Uterus (tissue), 2 donors: ENCODE measurements around the gene ERCC1.

ENCODE experiments used
- POLR2A ChIP-seq, 2 donors: fragments of 450-650 bp; IDR thresholded peaks; one replicate each; pipeline ENCODE4 v1.6.1; 2016; ENCODE audit warnings: antibody characterized with exemption in 2 of 2, mild to moderate bottlenecking in 1 of 2, moderate library complexity in 1 of 2
- TF ChIP-seq, protein P1 (sequence below), 4 experiments: fragments of 200-600 bp in 2 of 4; fragments of 450-650 bp in 2 of 4; sonication (generic) in 2 of 4; IDR thresholded peaks; one replicate each; pipeline ENCODE4 v1.5.1; 2016 to 2019; ENCODE audit warnings: antibody characterized with exemption in 4 of 4, mild to moderate bottlenecking in 2 of 4, moderate library complexity in 1 of 4

DNA sequence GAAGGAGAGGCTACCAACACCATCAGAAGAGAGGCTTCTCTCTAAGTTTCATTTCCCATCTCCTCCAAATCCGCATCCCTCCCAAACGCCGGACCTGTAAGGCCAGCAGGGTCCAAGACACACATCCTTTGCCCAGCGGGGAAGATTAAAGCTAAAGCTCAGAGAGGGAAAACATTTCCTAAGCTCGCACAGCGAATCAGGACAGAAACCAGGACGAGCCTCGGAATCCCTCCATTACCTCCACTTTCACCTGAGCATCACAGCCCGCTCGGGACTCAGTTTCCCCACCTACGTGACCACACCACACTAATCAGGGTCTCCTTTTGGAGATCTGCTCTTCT lies 43.4 kb upstream of the ERCC1 start:
- TF ChIP-seq, protein P1, sequence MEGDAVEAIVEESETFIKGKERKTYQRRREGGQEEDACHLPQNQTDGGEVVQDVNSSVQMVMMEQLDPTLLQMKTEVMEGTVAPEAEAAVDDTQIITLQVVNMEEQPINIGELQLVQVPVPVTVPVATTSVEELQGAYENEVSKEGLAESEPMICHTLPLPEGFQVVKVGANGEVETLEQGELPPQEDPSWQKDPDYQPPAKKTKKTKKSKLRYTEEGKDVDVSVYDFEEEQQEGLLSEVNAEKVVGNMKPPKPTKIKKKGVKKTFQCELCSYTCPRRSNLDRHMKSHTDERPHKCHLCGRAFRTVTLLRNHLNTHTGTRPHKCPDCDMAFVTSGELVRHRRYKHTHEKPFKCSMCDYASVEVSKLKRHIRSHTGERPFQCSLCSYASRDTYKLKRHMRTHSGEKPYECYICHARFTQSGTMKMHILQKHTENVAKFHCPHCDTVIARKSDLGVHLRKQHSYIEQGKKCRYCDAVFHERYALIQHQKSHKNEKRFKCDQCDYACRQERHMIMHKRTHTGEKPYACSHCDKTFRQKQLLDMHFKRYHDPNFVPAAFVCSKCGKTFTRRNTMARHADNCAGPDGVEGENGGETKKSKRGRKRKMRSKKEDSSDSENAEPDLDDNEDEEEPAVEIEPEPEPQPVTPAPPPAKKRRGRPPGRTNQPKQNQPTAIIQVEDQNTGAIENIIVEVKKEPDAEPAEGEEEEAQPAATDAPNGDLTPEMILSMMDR (IDR thresholded peaks at IDR 0.05) = no peak
- TF ChIP-seq POLR2A (IDR thresholded peaks at IDR 0.05) = no peak
